RKO (cell line): ENCODE data around the gene ANKRD33B.
"Not testable (repeated sequence)": the region's sequence is repeated elsewhere in the genome, so short reads cannot be mapped to it uniquely, and the experiment has no call there.

Experiments used
- DNase-seq: peaks from one replicate; pipeline ENCODE4 v3.0.0-alpha.2; 2016; ENCODE audit warnings: low spot score

ANKRD33B gene

GRCh38 chr5:10537624-10538023, 26.2 kb upstream of the ANKRD33B start:
- no peak for DNase-seq

GRCh38 chr5:10538103-10538788, 25.6 kb upstream of the ANKRD33B start:
- no peak for DNase-seq

GRCh38 chr5:10538789-10539686, 24.8 kb upstream of the ANKRD33B start:
- no peak for DNase-seq

GRCh38 chr5:10539687-10539998, 24.2 kb upstream of the ANKRD33B start:
- DNase-seq = no peak

- no peak for DNase-seq
Measured at GRCh38 chr5:10540036-10540544, 23.8 kb upstream of the ANKRD33B start.

GRCh38 chr5:10540951-10541646, 22.8 kb upstream of the ANKRD33B start:
- DNase-seq = no peak

- no peak for DNase-seq
Measured at GRCh38 chr5:10542055-10542550, 21.8 kb upstream of the ANKRD33B start.

- DNase-seq = no peak
Measured at GRCh38 chr5:10543585-10544040, 20.3 kb upstream of the ANKRD33B start.

- no peak for DNase-seq
Measured at GRCh38 chr5:10545084-10545483, 18.8 kb upstream of the ANKRD33B start.

- DNase-seq = no peak
Measured at GRCh38 chr5:10546186-10546585, 17.7 kb upstream of the ANKRD33B start.

- DNase-seq = no peak
Measured at GRCh38 chr5:10548418-10549122, 15.3 kb upstream of the ANKRD33B start.

GRCh38 chr5:10549123-10549514, 14.8 kb upstream of the ANKRD33B start:
- DNase-seq = not testable (repeated sequence)

GRCh38 chr5:10550222-10550995, 13.5 kb upstream of the ANKRD33B start:
- DNase-seq = no peak

- DNase-seq = no peak
Measured at GRCh38 chr5:10551782-10552138, 12.1 kb upstream of the ANKRD33B start.

GRCh38 chr5:10552183-10553143, 11.4 kb upstream of the ANKRD33B start:
- no peak for DNase-seq

- no peak for DNase-seq
Measured at GRCh38 chr5:10553476-10553875, 10.4 kb upstream of the ANKRD33B start.

GRCh38 chr5:10555277-10555684, 8.6 kb upstream of the ANKRD33B start:
- no peak for DNase-seq

- no peak for DNase-seq
Measured at GRCh38 chr5:10556289-10556807, 7.5 kb upstream of the ANKRD33B start.

GRCh38 chr5:10556893-10557746, 6.8 kb upstream of the ANKRD33B start:
- no peak for DNase-seq
